Heart left ventricle (tissue), 16 donors: ENCODE results near the gene KIFAP3. TPM values are rescaled to one million over a fixed set of nuclear protein-coding genes. Genes with fewer than 3 reads are reported as not detected.
"Not testable (repeated sequence)": the region's sequence is repeated elsewhere in the genome, so short reads cannot be mapped to it uniquely, and the experiment has no call there.

Experiments
- ATAC-seq, 4 donors: fragments of 200-7000 bp; cut with Tn5 transposase; one replicate each; pipeline ENCODE4 v1.9.1; 2020 to 2022; ENCODE audit warnings: moderate library complexity in 4 of 4, mild to moderate bottlenecking in 3 of 4, moderate number of reproducible peaks in 1 of 4
- DNase-seq, 5 donors: peaks; one replicate each; pipeline ENCODE4 v3.0.0-alpha.2; 2020
- H3K27ac ChIP-seq, 12 donors: fragments of 200-600 bp; sonication (generic) in 4 of 12; one replicate each; pipeline versions ENCODE4 v1.5.0 to v1.8.0; 2016 to 2022; ENCODE audit warnings: mild to moderate bottlenecking in 2 of 12
- H3K27me3 ChIP-seq, 9 donors: fragments of 200-600 bp; sonication (generic) in 2 of 9; one replicate each; pipeline versions ENCODE4 v1.5.1 to v1.8.0; 2016 to 2022; ENCODE audit warnings: mild to moderate bottlenecking in 3 of 9
- H3K36me3 ChIP-seq, 9 donors: fragments of 200-600 bp; sonication (generic) in 2 of 9; one replicate each; pipeline versions ENCODE4 v1.5.0 to v1.8.0; 2018 to 2022; ENCODE audit warnings: mild to moderate bottlenecking in 2 of 9
- H3K4me1 ChIP-seq, 12 donors: fragments of 200-600 bp; sonication (generic) in 4 of 12; one replicate each; pipeline versions ENCODE4 v1.5.0 to v1.8.0; 2016 to 2022; ENCODE audit warnings: mild to moderate bottlenecking in 3 of 12
- H3K4me3 ChIP-seq, 12 donors: fragments of 200-600 bp; sonication (generic) in 4 of 12; one replicate each; pipeline versions ENCODE4 v1.5.0 to v1.8.0; 2017 to 2022; ENCODE audit warnings: mild to moderate bottlenecking in 9 of 12, moderate library complexity in 4 of 12
- H3K9me3 ChIP-seq, 12 donors: fragments of 200-600 bp; sonication (generic) in 4 of 12; one replicate each; pipeline versions ENCODE4 v1.5.0 to v1.8.0; 2016 to 2022; ENCODE audit warnings: mild to moderate bottlenecking in 1 of 12
- POLR2A ChIP-seq, 2 donors: fragments of 450-650 bp; IDR thresholded peaks; one replicate each; pipeline ENCODE4 v1.6.1; 2017; ENCODE audit warnings: antibody characterized with exemption in 2 of 2, mild to moderate bottlenecking in 2 of 2, moderate library complexity in 2 of 2
- WGBS, 4 donors: extraction: QIAGEN DNeasy Blood & Tissue Kit in 2 of 4; methylation state at CpG; one replicate each; pipeline versions ENCODE4 v1.1.5 to v1.1.7; 2013 to 2018; 5-methylcytosine and 5-hydroxymethylcytosine counted together
- intact Hi-C, 10 donors: fragments of 100-400 bp; cut with DNase I; formaldehyde crosslinking; loops; one replicate each; pipeline versions ENCODE4 v1.11.1 to v1.14.2; 2022
- polyA plus RNA-seq, 2 donors: library from polyadenylated mRNA; stranded (reverse); fragments of 200-250 nt; gene quantifications; one replicate each; pipeline ENCODE4 v1.2.3, GENCODE V29; 2013
- total RNA-seq, 9 donors: library from RNA; depleted of rRNA in 2 of 9; stranded (reverse); fragments of >200 nt in 2 of 9; fragmentation: NEBNext Ultra II Directional in 3 of 9; extraction: Animal tissue kit (Norgen Biotek cat#: 25700) in 3 of 9; gene quantifications; one replicate each; pipeline versions ENCODE4 v1.1.0 to v1.2.4, GENCODE V29; 2016 to 2023
- TF ChIP-seq, protein P1 (sequence below), 12 donors: fragments of 200-600 bp; sonication (generic) in 4 of 12; IDR thresholded peaks; one replicate each; pipeline versions ENCODE4 v1.5.0 to v1.8.0; 2018 to 2022; ENCODE audit warnings: antibody characterized with exemption in 12 of 12, mild to moderate bottlenecking in 5 of 12
- donor health status: ischemic (EF 13 %, LVEDD 7.1; RV severe dilation, severe dysfunction).
- donor health status: healthy with polysubstance abuse.
- donor health status: DM: no; HTN: yes; CAD: no.
- donor health status: DM: no; HTN: no; CAD: no.
- donor health status: ischemic (EF 25% LVEDD 6.9; RV normal size, moderate dysfunction).
- donor health status: ischemic (EF 25% LVEDD 5.7; RV mildly dilated, moderate dysfunction).
- donor health status: healthy.
- donor health status: DM: yes; HTN: yes; CAD: no.
- donor health status: ischemic (EF 35%, LVEDD 5.7; RV mildly dilated, moderate dysfunction).
- donor health status: nonischemic (EF 11% LVEDD 7.7; RV severe dilation, severe dysfunction).
- donor health status: DM: yes; HTN: yes; CAD: no.
- donor health status: PGD.
- donor health status: ischemic (EF 29% LVEDD 5.4; RV normal size, mild dysfunction).
- donor health status: nonischemic (EF 23%, LVEDD 6.1; RV moderate dilation, normal function).

Gene KIFAP3
- total and polyA plus RNA-seq, 11 donors: 14.0 to 75.0 (median 53.5) TPM

DNA sequence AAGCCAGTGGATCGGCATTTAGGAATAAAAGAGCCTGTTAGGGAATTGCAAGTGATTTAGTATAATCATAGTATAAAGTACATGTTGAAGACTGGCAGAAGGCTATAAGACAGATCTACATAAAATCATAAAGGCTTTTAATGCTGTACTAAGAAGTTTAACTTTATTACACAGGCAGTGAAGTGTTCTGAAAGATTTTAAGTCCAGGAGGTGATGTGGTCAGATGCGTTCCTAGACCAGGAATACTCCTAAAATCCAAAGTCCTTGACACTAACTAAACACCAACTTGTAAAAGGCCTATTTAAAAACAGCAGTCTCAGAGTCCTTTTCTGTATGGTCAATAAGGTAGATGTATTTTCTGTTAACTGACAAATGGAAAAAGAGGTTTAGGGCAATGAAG lies 57.0 kb downstream of the KIFAP3 start:
- no peaks in the 10 kb centered on the region for H3K27me3 ChIP-seq
- TF ChIP-seq POLR2A (IDR thresholded peaks at IDR 0.05): no peak
- TF ChIP-seq, protein P1, sequence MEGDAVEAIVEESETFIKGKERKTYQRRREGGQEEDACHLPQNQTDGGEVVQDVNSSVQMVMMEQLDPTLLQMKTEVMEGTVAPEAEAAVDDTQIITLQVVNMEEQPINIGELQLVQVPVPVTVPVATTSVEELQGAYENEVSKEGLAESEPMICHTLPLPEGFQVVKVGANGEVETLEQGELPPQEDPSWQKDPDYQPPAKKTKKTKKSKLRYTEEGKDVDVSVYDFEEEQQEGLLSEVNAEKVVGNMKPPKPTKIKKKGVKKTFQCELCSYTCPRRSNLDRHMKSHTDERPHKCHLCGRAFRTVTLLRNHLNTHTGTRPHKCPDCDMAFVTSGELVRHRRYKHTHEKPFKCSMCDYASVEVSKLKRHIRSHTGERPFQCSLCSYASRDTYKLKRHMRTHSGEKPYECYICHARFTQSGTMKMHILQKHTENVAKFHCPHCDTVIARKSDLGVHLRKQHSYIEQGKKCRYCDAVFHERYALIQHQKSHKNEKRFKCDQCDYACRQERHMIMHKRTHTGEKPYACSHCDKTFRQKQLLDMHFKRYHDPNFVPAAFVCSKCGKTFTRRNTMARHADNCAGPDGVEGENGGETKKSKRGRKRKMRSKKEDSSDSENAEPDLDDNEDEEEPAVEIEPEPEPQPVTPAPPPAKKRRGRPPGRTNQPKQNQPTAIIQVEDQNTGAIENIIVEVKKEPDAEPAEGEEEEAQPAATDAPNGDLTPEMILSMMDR (IDR thresholded peaks at IDR 0.05): no peak
- 95 to 98% (median 97%) methylated on average over 2 of the region's 2 CpGs for WGBS, 4 donors
- H3K4me3 ChIP-seq: no peak overlapping the region
- intact Hi-C loops: loop anchor here in 5 of 10 donors (10.0 kb wide), 3 partner anchors 517 to 867 kb away; partner anchors contain the start of gene GORAB (in 1 of the 5)
- DNase-seq (no peak), ATAC-seq (no peak)
- H3K9me3 ChIP-seq: peaks cover 0 to 16% (median 5%) of the 10 kb centered on the region in 12 donors
- H3K36me3 ChIP-seq: peaks cover 0 to 55% (median 16%) of the 10 kb centered on the region in 9 donors
- no peak overlapping the region for H3K27ac ChIP-seq
- H3K4me1 ChIP-seq: peaks cover 0 to 4% (median 0%) of the 10 kb centered on the region in 12 donors

DNA sequence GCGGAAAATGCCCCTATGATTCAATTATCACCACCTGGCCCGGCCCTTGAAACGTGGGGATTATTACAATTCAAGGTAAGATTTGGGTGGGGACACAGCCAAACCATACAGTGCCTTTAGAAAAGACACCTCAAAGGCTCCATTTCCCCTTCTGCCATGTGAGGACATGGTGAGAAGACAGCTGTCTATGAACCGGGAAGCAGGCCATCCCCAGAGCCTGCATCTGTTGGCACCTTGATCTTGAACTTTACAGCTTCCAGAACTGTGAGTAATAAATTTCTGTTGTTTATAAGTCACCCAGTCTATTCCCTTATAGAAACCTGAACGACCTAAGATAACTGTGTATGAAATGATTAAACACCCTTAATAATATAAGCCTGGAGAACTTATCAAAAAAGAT lies 61.6 kb downstream of the KIFAP3 start:
- ATAC-seq (no peak), DNase-seq (no peak)
- Histone ChIP-seq H3K36me3 (peaks cover 0 to 43% (median 16%) of the 10 kb centered on the region in 9 donors), H3K27ac (no peak overlapping the region), H3K4me3 (no peak overlapping the region), H3K9me3 (peaks cover 0 to 9% (median 0%) of the 10 kb centered on the region in 12 donors), H3K4me1 (no peaks in the 10 kb centered on the region), H3K27me3 (no peaks in the 10 kb centered on the region)
- no peak for TF ChIP-seq POLR2A (IDR thresholded peaks at IDR 0.05)
- TF ChIP-seq, protein P1 (IDR thresholded peaks at IDR 0.05): no peak
- 79 to 83% (median 82%) methylated on average over 5 of the region's 5 CpGs for WGBS, 4 donors
- intact Hi-C loops: loop anchor here in 6 of 10 donors (5.0 to 10.0 kb wide), 5 partner anchors 522 to 872 kb away; partner anchors contain the start of genes GORAB (in 1 of the 6) and PRRX1 (in 1 of the 6)

DNA sequence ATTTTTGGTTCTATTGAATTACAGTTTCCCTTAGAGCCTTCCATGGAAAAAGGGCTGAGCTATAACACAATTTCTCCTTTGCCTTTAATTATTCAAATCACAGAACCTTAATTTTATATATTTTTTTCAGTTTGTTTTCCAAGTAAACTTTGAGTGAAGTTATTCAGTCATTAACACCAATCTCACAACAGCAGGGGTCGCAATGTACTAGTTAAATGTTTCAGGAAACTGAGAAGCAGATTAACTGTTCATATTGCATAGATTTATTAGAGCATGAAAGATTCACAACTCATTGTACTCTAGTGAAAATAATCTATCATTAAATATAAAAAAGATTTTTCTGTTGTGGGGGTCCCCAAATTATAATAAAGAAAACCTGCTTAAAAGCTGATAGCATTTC lies 64.1 kb downstream of the KIFAP3 start:
- Histone ChIP-seq H3K36me3 (peaks cover 0 to 28% (median 4%) of the 10 kb centered on the region in 9 donors), H3K9me3 (peaks cover 0 to 13% (median 0%) of the 10 kb centered on the region in 12 donors), H3K4me1 (no peaks in the 10 kb centered on the region), H3K27ac (no peak overlapping the region), H3K27me3 (no peaks in the 10 kb centered on the region), H3K4me3 (no peak overlapping the region)
- ATAC-seq (no peak), DNase-seq (peak in 4 of 5 donors; percentile 25 to 40 (median 32))
- intact Hi-C loops: loop anchor here in 6 of 10 donors (5.0 to 10.0 kb wide), 5 partner anchors 524 to 874 kb away; partner anchors contain the start of genes GORAB (in 1 of the 6) and PRRX1 (in 1 of the 6)
- 34 to 44% (median 40%) methylated on average over 1 of the region's 1 CpG for WGBS, 4 donors
- TF ChIP-seq, protein P1 (IDR thresholded peaks at IDR 0.05): peak; percentile 7 to 66 (median 50)
- no peak for TF ChIP-seq POLR2A (IDR thresholded peaks at IDR 0.05)

DNA sequence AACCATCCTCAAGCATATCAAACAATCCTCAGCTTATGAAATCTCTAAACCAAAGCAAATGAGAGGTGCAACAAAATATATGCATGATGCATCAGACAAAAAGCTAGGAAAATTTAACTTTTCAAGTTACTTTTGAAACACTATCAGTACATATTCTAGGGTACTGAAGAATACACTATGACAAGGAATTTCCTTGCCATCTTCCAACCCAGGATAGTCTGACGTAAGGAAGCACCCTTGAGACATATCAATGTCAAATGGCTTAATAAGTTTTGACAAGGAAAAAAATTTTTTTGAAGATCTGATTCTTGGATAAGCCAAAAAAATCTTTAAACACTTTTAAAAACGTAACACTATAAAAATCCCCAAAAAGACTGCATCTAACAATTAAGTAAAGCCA lies 64.9 kb downstream of the KIFAP3 start:
- intact Hi-C loops: loop anchor here in 2 of 10 donors (10.0 kb wide), 2 partner anchors 755 to 765 kb away; no protein-coding TSS in a partner anchor
- ATAC-seq (no peak), DNase-seq (no peak)
- no peaks in the 10 kb centered on the region for H3K27me3 ChIP-seq
- no peaks in the 10 kb centered on the region for H3K4me1 ChIP-seq
- H3K9me3 ChIP-seq: peaks cover 0 to 13% (median 0%) of the 10 kb centered on the region in 12 donors
- peaks cover 0 to 19% (median 2%) of the 10 kb centered on the region in 9 donors for H3K36me3 ChIP-seq
- TF ChIP-seq POLR2A (IDR thresholded peaks at IDR 0.05): no peak
- TF ChIP-seq, protein P1 (IDR thresholded peaks at IDR 0.05): no peak
- H3K27ac ChIP-seq: no peak overlapping the region
- no peak overlapping the region for H3K4me3 ChIP-seq
- WGBS, 4 donors: 87 to 94% (median 88%) methylated on average over 2 of the region's 2 CpGs

DNA sequence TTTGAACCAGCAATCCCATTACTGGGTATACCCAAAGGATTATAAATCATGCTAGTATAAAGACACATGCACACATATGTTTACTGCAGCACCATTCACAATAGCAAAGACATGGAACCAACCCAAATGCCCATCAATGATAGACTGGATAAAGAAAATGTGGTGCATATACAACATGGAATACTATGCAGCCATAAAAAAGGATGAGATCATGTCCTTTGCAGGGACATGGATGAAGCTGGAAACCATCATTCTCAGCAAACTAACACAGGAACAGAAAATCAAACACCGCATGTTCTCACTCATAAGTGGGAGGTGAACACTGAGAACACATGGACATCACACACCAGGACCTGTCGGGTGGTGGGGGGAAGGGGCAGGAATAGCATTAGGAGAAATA lies 65.8 kb downstream of the KIFAP3 start:
- peaks cover 0 to 13% (median 0%) of the 10 kb centered on the region in 12 donors for H3K9me3 ChIP-seq
- not testable (repeated sequence) for ATAC-seq, H3K27me3 ChIP-seq, H3K27ac ChIP-seq, H3K4me3 ChIP-seq, DNase-seq, H3K4me1 ChIP-seq
- intact Hi-C loops: loop anchor here in 2 of 10 donors (10.0 kb wide), 2 partner anchors 756 to 766 kb away; no protein-coding TSS in a partner anchor
- peaks cover 0 to 12% (median 1%) of the 10 kb centered on the region in 9 donors for H3K36me3 ChIP-seq
- 96 to 100% (median 98%) methylated on average over 2 of the region's 2 CpGs for WGBS, 4 donors

DNA sequence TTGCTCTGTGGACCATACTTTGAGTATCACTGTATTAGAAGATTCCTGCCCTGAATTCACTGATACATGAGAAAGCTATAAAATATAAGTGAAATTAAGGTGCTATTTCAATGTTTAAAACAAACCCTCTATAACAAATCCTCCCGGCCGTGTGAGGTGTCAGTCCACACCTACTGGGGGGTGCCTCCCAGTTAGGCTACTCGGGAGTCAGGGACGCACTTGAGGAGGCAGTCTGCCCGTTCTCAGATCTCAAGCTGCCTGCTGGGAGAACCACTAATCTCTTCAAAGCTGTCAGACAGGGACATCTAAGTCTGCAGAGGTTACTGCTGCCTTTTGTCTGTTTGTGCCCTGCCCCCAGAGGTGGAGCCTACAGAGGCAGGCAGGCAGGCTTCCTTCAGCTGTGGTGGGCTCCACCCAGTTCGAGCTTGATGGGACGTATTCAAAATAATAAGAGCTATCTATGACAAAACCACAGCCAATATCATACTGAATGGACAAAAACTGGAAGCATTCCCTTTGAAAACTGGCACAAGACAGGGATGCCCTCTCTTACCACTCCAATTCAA lies 71.1 kb downstream of the KIFAP3 start:
- DNase-seq: peak in 1 of 5 donors; percentile 14
- H3K4me1 ChIP-seq: peaks cover 0 to 16% (median 0%) of the 10 kb centered on the region in 12 donors
- not testable (repeated sequence) for H3K9me3 ChIP-seq, ATAC-seq, H3K27ac ChIP-seq, H3K36me3 ChIP-seq, H3K27me3 ChIP-seq, H3K4me3 ChIP-seq
- 43 to 71% (median 66%) methylated on average over 7 of the region's 7 CpGs for WGBS, 4 donors
- intact Hi-C loops: loop anchor here in 2 of 10 donors (10.0 kb wide), 2 partner anchors 761 to 771 kb away; no protein-coding TSS in a partner anchor
